ENCODE data around the gene BOD1L2. TPM values are rescaled to one million over a fixed set of nuclear protein-coding genes. Genes with fewer than 3 reads are reported as not detected.

Gene BOD1L2
- total RNA-seq, 4 donors from 2014 or later: 0.19 TPM; not detected in 3

DNA sequence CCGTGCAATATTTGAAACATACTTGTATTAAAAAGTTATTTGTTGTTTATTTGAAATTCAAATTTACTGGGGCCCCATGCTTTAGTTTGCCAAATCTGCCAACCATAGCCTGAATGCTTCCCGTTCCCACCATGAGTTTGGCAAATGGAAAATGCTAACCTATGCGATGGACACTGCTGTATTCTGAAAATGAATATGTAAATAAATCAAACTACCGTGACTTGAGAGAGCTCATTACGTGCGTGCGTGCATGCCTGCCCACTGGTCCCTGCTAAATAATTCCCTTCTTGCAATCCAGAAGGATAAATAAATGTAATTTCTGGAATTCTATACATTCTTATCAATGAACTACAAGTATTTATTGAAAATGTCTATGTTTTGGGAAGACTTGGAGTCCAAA lies 3.2 kb downstream of the BOD1L2 start:
- TF ChIP-seq, protein P1, sequence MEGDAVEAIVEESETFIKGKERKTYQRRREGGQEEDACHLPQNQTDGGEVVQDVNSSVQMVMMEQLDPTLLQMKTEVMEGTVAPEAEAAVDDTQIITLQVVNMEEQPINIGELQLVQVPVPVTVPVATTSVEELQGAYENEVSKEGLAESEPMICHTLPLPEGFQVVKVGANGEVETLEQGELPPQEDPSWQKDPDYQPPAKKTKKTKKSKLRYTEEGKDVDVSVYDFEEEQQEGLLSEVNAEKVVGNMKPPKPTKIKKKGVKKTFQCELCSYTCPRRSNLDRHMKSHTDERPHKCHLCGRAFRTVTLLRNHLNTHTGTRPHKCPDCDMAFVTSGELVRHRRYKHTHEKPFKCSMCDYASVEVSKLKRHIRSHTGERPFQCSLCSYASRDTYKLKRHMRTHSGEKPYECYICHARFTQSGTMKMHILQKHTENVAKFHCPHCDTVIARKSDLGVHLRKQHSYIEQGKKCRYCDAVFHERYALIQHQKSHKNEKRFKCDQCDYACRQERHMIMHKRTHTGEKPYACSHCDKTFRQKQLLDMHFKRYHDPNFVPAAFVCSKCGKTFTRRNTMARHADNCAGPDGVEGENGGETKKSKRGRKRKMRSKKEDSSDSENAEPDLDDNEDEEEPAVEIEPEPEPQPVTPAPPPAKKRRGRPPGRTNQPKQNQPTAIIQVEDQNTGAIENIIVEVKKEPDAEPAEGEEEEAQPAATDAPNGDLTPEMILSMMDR (IDR thresholded peaks at IDR 0.05; ENCODE audit: low read depth): no peak

DNA sequence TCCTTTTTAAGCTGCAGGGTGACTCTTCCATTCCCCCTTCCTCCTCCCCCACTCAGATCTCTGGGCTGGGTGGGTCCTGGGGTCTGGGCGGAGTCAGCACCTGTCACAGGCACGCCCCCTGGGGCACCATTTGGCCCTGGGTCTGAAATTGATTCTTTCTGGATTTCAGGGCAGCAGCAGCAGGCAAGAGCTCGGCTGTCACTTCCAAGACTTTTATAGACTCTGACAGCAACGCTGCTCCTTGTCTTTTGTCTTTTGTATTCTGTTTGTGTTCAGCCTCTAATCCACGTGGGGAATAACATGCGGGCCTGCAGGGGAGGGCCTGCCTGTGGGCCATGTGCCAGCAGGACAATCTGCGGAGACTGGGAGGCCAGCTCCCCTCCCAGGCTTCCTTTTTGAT lies 3.9 kb downstream of the BOD1L2 start:
- TF ChIP-seq, protein P1 (IDR thresholded peaks at IDR 0.05; ENCODE audit: low read depth): no peak

DNA sequence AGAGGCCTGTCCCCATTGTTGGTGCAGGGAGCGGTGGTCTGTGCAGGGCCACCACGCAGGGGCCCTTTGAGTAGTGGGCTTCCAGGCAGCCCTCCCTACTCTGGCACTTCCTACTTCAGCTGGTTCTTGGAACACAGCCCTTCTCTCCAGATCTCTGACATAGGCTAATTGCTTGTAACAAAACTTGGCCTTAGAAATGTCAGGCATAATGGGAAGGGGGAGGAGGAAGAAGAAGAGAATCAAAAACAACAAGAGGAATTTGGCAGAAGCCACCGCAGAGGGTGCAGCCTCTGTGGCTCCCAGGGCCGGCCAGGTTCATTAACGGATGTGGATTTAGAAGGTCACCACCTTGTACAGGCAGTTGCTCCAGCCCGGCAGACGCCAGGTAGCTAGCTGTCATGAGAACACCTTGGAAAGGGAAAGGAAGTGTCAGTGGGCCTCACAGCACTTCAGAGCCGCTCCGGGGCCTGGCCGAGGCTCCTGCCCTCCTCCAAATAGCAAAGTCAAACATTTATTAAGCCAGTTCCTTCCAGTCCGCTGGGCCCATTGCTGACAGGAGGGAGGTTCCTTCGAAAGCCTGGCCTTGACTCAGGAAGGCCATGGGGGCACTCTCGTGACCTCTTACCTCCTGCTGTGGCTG lies 7.4 kb downstream of the BOD1L2 start:
- TF ChIP-seq, protein P1 (IDR thresholded peaks at IDR 0.05; ENCODE audit: low read depth): no peak

DNA sequence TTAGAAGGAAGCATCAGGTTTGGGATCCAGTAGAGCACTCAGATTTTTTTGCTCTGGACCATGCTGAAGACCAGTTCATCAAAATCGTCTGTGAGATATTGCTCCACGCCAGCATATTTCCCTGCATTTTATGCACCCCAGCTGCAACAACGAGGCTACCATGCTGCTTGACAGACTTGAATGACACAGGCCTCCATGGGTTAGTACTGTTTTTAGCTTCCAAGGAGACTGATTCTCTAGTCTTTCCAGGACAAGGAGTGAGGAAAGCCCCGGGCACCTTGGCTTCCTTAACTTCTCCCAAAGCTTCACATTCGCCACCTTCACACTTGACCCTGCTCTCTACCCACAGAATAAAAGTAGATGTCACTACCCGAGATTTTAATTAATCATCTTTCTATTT lies 17.5 kb downstream of the BOD1L2 start:
- TF ChIP-seq, protein P1 (IDR thresholded peaks at IDR 0.05; ENCODE audit: low read depth): no peak

DNA sequence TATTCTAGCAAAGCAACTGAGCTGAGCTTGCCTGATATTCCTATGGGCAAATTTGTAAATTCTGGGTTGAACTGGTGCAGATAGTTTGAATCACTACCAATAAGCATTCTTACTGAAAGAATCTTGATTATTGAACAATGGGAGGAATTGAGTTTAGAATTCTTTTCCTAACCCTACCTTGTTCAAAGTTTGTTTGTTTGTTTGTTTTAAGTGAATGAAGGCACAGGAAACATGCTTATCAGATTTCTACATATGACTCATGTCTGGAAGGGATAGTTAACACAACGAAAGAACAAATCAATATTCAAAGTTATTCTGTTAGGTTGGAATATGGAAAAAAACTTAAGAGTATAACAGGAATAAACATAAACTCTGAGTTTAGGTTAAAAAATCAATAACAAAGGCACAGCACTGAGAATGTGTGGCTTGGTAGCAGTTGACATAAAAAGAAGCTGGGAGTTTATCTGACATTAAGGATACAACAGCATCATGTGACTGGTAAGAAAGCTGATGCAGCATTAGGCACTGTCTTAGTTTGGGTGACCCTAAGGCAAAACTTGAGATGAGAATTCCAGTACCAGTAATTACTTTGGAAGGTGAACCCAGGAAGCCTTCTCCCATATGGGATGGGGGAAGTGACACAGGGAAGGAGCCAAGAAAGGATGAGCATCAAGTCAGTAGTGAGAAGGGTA lies 20.9 kb downstream of the BOD1L2 start:
- TF ChIP-seq, protein P1 (IDR thresholded peaks at IDR 0.05; ENCODE audit: low read depth): no peak

DNA sequence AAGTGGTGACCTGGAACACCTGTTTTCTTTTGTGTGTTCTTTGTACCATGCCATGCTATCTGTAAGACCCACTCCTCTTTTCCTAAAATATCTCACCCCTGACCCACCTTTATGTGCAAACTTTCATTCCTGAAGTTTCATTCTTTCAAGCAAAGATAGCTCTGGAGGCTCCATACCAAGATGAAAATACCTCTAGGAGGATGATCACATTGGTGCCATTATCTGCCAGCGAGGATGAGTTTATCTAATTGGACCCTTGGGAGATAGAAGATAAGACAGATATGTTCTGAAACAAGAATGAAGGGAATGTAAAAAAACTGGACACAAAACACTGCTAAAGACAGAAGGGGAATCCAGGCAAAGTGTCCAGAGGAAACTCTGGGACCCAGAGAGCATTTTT lies 24.1 kb downstream of the BOD1L2 start:
- TF ChIP-seq, protein P1 (IDR thresholded peaks at IDR 0.05; ENCODE audit: low read depth): no peak

DNA sequence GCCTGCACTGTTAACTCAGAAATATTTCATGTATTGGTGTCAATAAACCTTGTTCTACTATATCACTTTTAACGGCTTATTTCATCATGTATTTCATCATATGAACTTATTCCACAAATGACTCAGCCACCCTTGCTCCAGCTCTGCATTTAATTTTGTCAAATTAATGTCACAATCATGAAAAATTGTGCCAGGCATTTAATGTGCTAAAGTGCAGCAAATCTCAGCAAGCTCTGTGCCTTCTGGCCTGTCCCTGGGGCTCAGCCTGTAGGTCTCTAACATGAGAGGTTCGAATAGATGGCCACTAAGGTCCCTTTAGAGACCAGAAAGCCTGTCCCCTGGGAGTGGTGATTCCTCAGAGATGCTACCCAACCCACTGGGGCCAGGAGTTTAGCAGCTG lies 28.6 kb downstream of the BOD1L2 start:
- TF ChIP-seq, protein P1 (IDR thresholded peaks at IDR 0.05; ENCODE audit: low read depth): no peak

Measured in subcutaneous adipose tissue (tissue), 4 donors.